Spleen (tissue), 11 donors: Measurements from ENCODE around the gene DOCK1. TPM values are rescaled to one million over a fixed set of nuclear protein-coding genes. Genes with fewer than 3 reads are reported as not detected.

Experiments
- DNase-seq: peaks from one replicate; pipeline ENCODE4 v3.0.0-alpha.2; 2020
- H3K27ac ChIP-seq, 8 donors: fragments of 200-600 bp; sonication (generic) in 7 of 8; 1 replicate in 4 of 8; 2 replicates in 4 of 8; pipeline versions ENCODE4 v1.5.0 to v1.8.0; 2016 to 2021; ENCODE audit warnings: inconsistent platforms in 4 of 8, mild to moderate bottlenecking in 4 of 8, moderate library complexity in 1 of 8
- H3K27me3 ChIP-seq, 7 donors: fragments of 200-600 bp; sonication (generic) in 6 of 7; replicated peaks in 1 of 7; 1 replicate in 4 of 7; 2 replicates in 3 of 7; pipeline versions ENCODE4 v1.5.0 to v1.8.0; 2016 to 2021; ENCODE audit warnings: inconsistent platforms in 3 of 7, mild to moderate bottlenecking in 1 of 7
- H3K36me3 ChIP-seq, 6 donors: fragments of 200-600 bp; sonication (generic) in 5 of 6; 1 replicate in 4 of 6; 2 replicates in 2 of 6; pipeline versions ENCODE4 v1.5.0 to v1.8.0; 2016 to 2021; ENCODE audit warnings: inconsistent platforms in 2 of 6
- H3K4me1 ChIP-seq, 6 donors: fragments of 200-600 bp; sonication (generic) in 5 of 6; 1 replicate in 3 of 6; 2 replicates in 3 of 6; pipeline versions ENCODE4 v1.5.0 to v1.8.0; 2016 to 2021; ENCODE audit warnings: inconsistent platforms in 3 of 6
- H3K4me3 ChIP-seq, 8 donors: fragments of 200-600 bp; sonication (generic) in 7 of 8; 1 replicate in 4 of 8; 2 replicates in 4 of 8; pipeline versions ENCODE4 v1.5.0 to v1.8.0; 2016 to 2021; ENCODE audit warnings: inconsistent platforms in 4 of 8, mild to moderate bottlenecking in 4 of 8, moderate library complexity in 2 of 8
- H3K9me3 ChIP-seq, 8 donors: fragments of 200-600 bp; sonication (generic) in 7 of 8; 1 replicate in 4 of 8; 2 replicates in 4 of 8; pipeline versions ENCODE4 v1.5.0 to v1.8.0; 2016 to 2021; ENCODE audit warnings: inconsistent platforms in 4 of 8
- CTCF ChIP-seq, 11 experiments: fragments of 200-600 bp in 7 of 11; fragments of 450-650 bp in 4 of 11; sonication (generic) in 4 of 11; IDR thresholded peaks in 8 of 11; conservative IDR thresholded peaks in 3 of 11; 1 replicate in 7 of 11; 2 replicates in 4 of 11; pipeline versions ENCODE4 v1.4.0 to v1.8.0; 2016 to 2021; ENCODE audit warnings: antibody characterized with exemption in 11 of 11, inconsistent platforms in 4 of 11, mild to moderate bottlenecking in 1 of 11
- POLR2A ChIP-seq, 3 donors: fragments of 450-650 bp; IDR thresholded peaks; one replicate each; pipeline ENCODE4 v1.5.1; 2017; ENCODE audit warnings: antibody characterized with exemption in 3 of 3, mild to moderate bottlenecking in 1 of 3
- POLR2AphosphoS5 ChIP-seq, 3 donors: sonication (generic); formaldehyde crosslinking; IDR thresholded peaks; one replicate each; pipeline ENCODE4 v1.5.1; 2017; ENCODE audit warnings: antibody characterized with exemption in 3 of 3
- WGBS, 5 donors: extraction: QIAGEN DNeasy Blood & Tissue Kit in 3 of 5; methylation state at CpG; one replicate each; pipeline versions ENCODE4 v1.1.5 to v1.1.7; 2013 to 2018; 5-methylcytosine and 5-hydroxymethylcytosine counted together
- intact Hi-C: fragments of 100-400 bp; cut with DNase I; formaldehyde crosslinking; loops from one replicate; pipeline ENCODE4 v1.15.0; 2023; ENCODE audit warnings: low total_unique reads
- polyA plus RNA-seq, 3 donors: library from polyadenylated mRNA; stranded (reverse); fragments of 200-250 nt; gene quantifications; one replicate each; pipeline ENCODE4 v1.2.1, GENCODE V29; 2013
- total RNA-seq, 7 donors: library from RNA; depleted of rRNA in 3 of 7; stranded (reverse); fragments of >200 nt in 3 of 7; fragmentation: NEBNext Ultra II Directional in 4 of 7; extraction: Animal tissue kit (Norgen Biotek cat#: 25700) in 4 of 7; gene quantifications; one replicate each; pipeline versions ENCODE4 v1.1.0 to v1.2.1, GENCODE V29; 2016 to 2021
- donor health status: healthy with polysubstance abuse.
- donor health status: DM: no; HTN: no; CAD: no; lungs with moderate emphysema.
- donor health status: DM: no; HTN: no; CAD: no.
- donor health status: Bipolar disorder and iron deficiency.
- donor health status: healthy.
- donor health status: DM: no; HTN: no; CAD: no.
- donor health status: DM: yes; HTN: yes; CAD: no.

DOCK1 gene
- total and polyA plus RNA-seq, 10 donors = 2.2 to 40.5 (median 25.1) TPM

GRCh38 chr10:127414024-127414423, 508.8 kb downstream of the DOCK1 start:
- Histone ChIP-seq H3K9me3 (no peaks in the 10 kb centered on the region), H3K4me3 (no peak overlapping the region), H3K27ac (no peak overlapping the region), H3K4me1 (no peaks in the 10 kb centered on the region), H3K27me3 (no peaks in the 10 kb centered on the region), H3K36me3 (peaks cover 0 to 25% (median 0%) of the 10 kb centered on the region in 6 donors)
- no peak for TF ChIP-seq POLR2A (IDR thresholded peaks at IDR 0.05)
- TF ChIP-seq CTCF (IDR thresholded peaks at IDR 0.05 in 8 of 11, conservative IDR thresholded peaks at IDR 0.05 in 3 of 11) = no peak
- TF ChIP-seq POLR2AphosphoS5 (IDR thresholded peaks at IDR 0.05) = no peak
- DNase-seq = no peak
- intact Hi-C loops = no loop called here
- WGBS, 5 donors = 81 to 88% (median 86%) methylated on average over 9 of the region's 9 CpGs

DNA sequence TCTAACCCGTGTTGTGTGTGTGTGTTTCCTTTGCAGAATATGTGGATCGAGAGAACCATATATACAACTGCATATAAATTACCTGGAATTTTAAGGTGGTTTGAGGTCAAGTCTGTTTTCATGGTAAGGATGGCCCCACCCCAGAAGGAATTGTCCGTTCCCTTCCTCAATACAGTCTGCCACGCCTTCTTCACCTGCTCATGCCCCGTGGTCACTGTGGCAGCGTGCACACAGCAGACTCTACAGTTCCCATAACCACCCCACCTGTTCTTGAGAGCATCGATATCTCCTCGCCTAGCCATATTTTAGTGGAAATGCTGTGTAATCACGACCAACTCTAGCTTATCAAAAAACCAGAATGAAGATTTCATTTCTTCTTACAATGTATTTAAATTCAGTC, 509.9 kb downstream of the DOCK1 start:
- no peaks in the 10 kb centered on the region for H3K4me1 ChIP-seq
- H3K4me3 ChIP-seq = no peak overlapping the region
- intact Hi-C loops = no loop called here
- no peak overlapping the region for H3K27ac ChIP-seq
- no peaks in the 10 kb centered on the region for H3K9me3 ChIP-seq
- H3K27me3 ChIP-seq = no peaks in the 10 kb centered on the region
- 80 to 92% (median 88%) methylated on average over 9 of the region's 9 CpGs for WGBS, 5 donors
- DNase-seq = no peak
- H3K36me3 ChIP-seq = peaks cover 0 to 35% (median 0%) of the 10 kb centered on the region in 6 donors
- no peak for TF ChIP-seq POLR2AphosphoS5 (IDR thresholded peaks at IDR 0.05)
- no peak for TF ChIP-seq POLR2A (IDR thresholded peaks at IDR 0.05)
- TF ChIP-seq CTCF (IDR thresholded peaks at IDR 0.05 in 8 of 11, conservative IDR thresholded peaks at IDR 0.05 in 3 of 11) = no peak

GRCh38 chr10:127415901-127416581, 510.8 kb downstream of the DOCK1 start:
- Histone ChIP-seq H3K36me3 (peaks cover 0 to 30% (median 0%) of the 10 kb centered on the region in 6 donors), H3K4me3 (no peak overlapping the region), H3K9me3 (no peaks in the 10 kb centered on the region), H3K27ac (no peak overlapping the region), H3K27me3 (no peaks in the 10 kb centered on the region), H3K4me1 (no peaks in the 10 kb centered on the region)
- WGBS, 5 donors = 82 to 94% (median 88%) methylated on average over 9 to 12 of the region's 12 CpGs
- DNase-seq = peak; percentile 53
- intact Hi-C loops = no loop called here
- TF ChIP-seq POLR2A (IDR thresholded peaks at IDR 0.05) (no peak), POLR2AphosphoS5 (IDR thresholded peaks at IDR 0.05) (peak in 1 of 3 donors; percentile 13)

- no peak overlapping the region for H3K27ac ChIP-seq
- peak; percentile 58 for DNase-seq
- no peak overlapping the region for H3K4me3 ChIP-seq
- H3K27me3 ChIP-seq = no peaks in the 10 kb centered on the region
- WGBS, 5 donors = 41 to 75% (median 70%) methylated on average over 6 to 10 of the region's 10 CpGs
- intact Hi-C loops = no loop called here
- H3K36me3 ChIP-seq = peaks cover 0 to 26% (median 0%) of the 10 kb centered on the region in 6 donors
- no peaks in the 10 kb centered on the region for H3K4me1 ChIP-seq
- TF ChIP-seq POLR2A (IDR thresholded peaks at IDR 0.05) (no peak), CTCF (IDR thresholded peaks at IDR 0.05 in 8 of 11, conservative IDR thresholded peaks at IDR 0.05 in 3 of 11) (no peak), POLR2AphosphoS5 (IDR thresholded peaks at IDR 0.05) (no peak)
- H3K9me3 ChIP-seq = no peaks in the 10 kb centered on the region
Observed at GRCh38 chr10:127417031-127417430, 511.8 kb downstream of the DOCK1 start.
